ENCODE data around the gene AGRN.

GRCh38 chr1:1090424-1091343 lies 70.8 kb downstream of the AGRN start:
- TF ChIP-seq CTCF (IDR thresholded peaks at IDR 0.05) = no peak
- no peak for TF ChIP-seq POLR2A (IDR thresholded peaks at IDR 0.05)

Data from Peyer's patch (tissue), 4 donors.